Sigmoid colon (tissue), 4 donors: ENCODE data around the gene ADCY5.

Source experiments
- POLR2A ChIP-seq, 2 donors: fragments of 450-650 bp; IDR thresholded peaks; one replicate each; pipeline ENCODE4 v1.6.1; 2016; ENCODE audit warnings: antibody characterized with exemption in 2 of 2, mild to moderate bottlenecking in 2 of 2, moderate library complexity in 2 of 2
- POLR2AphosphoS5 ChIP-seq, 4 donors: sonication (generic); formaldehyde crosslinking; IDR thresholded peaks; one replicate each; pipeline ENCODE4 v1.6.1; 2017; ENCODE audit warnings: antibody characterized with exemption in 4 of 4
- TF ChIP-seq, protein P1 (sequence below), 4 experiments: fragments of 450-650 bp in 3 of 4; fragments of 200-600 bp in 1 of 4; IDR thresholded peaks; one replicate each; pipeline ENCODE4 v1.5.1; 2016 to 2019; ENCODE audit warnings: antibody characterized with exemption in 4 of 4, mild to moderate bottlenecking in 3 of 4, moderate library complexity in 2 of 4

DNA sequence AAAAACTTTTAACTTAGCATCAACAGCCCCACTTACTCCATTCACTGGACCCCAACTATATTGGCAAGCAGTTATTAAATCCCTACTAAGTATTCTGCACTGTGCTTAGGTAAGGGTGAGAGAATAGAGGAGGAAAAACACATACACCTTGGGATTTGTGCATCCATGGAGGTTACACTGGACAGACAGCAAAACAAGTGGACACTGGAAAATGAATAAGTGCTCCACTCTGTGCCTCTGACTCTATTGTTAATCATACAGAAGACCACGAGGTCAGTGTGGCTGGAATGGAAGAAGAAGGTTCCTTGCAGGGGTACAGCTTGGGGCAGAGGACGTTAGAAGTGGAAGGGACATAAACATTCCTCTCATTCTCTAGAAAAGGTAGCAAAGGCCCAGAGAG lies 3.2 kb downstream of the ADCY5 start:
- TF ChIP-seq POLR2A (IDR thresholded peaks at IDR 0.05) = no peak
- TF ChIP-seq, protein P1, sequence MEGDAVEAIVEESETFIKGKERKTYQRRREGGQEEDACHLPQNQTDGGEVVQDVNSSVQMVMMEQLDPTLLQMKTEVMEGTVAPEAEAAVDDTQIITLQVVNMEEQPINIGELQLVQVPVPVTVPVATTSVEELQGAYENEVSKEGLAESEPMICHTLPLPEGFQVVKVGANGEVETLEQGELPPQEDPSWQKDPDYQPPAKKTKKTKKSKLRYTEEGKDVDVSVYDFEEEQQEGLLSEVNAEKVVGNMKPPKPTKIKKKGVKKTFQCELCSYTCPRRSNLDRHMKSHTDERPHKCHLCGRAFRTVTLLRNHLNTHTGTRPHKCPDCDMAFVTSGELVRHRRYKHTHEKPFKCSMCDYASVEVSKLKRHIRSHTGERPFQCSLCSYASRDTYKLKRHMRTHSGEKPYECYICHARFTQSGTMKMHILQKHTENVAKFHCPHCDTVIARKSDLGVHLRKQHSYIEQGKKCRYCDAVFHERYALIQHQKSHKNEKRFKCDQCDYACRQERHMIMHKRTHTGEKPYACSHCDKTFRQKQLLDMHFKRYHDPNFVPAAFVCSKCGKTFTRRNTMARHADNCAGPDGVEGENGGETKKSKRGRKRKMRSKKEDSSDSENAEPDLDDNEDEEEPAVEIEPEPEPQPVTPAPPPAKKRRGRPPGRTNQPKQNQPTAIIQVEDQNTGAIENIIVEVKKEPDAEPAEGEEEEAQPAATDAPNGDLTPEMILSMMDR (IDR thresholded peaks at IDR 0.05) = no peak
- TF ChIP-seq POLR2AphosphoS5 (IDR thresholded peaks at IDR 0.05) = no peak
